ENCODE results near the gene DHX40. TPM values are rescaled to one million over a fixed set of nuclear protein-coding genes. Genes with fewer than 3 reads are reported as not detected.
A peak's percentile ranks its signal among the peaks of the same experiment; 100 is the strongest.

Gene DHX40
- total and polyA plus RNA-seq, 12 donors = 19.3 to 48.6 (median 36.2) TPM

DNA sequence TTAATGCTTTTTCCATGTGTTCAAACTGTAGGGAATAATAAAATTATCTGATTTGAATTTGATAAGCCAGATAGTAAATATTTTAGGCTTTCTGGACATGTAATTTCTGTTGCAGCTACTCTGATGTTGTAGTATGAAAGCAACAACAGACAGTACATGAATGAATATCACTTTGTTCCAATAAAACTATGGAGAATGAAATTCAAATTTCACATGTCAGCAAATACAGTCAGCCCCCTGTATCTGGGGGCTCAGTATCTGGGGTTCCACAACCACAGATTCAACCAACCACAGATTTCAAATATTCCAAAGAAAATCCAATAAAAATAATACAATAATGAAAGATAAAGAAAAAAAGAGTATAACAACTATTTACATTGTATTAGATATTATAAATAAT lies 46.1 kb downstream of the DHX40 start:
- intact Hi-C loops (cut with DNase I) = no loop called here
- Histone ChIP-seq H3K27me3 (no peaks in the 10 kb centered on the region), H3K36me3 (replicated peaks in 1 of 2) (no peaks in the 10 kb centered on the region), H3K9me3 (replicated peaks in 1 of 3) (no peaks in the 10 kb centered on the region), H3K4me3 (no peak overlapping the region), H3K27ac (no peak overlapping the region), H3K4me1 (replicated peaks in 1 of 2) (no peaks in the 10 kb centered on the region)
- TF ChIP-seq POLR2A (IDR thresholded peaks at IDR 0.05) = no peak
- TF ChIP-seq CTCF (IDR thresholded peaks at IDR 0.05) = no peak
- no peak for DNase-seq

DNA sequence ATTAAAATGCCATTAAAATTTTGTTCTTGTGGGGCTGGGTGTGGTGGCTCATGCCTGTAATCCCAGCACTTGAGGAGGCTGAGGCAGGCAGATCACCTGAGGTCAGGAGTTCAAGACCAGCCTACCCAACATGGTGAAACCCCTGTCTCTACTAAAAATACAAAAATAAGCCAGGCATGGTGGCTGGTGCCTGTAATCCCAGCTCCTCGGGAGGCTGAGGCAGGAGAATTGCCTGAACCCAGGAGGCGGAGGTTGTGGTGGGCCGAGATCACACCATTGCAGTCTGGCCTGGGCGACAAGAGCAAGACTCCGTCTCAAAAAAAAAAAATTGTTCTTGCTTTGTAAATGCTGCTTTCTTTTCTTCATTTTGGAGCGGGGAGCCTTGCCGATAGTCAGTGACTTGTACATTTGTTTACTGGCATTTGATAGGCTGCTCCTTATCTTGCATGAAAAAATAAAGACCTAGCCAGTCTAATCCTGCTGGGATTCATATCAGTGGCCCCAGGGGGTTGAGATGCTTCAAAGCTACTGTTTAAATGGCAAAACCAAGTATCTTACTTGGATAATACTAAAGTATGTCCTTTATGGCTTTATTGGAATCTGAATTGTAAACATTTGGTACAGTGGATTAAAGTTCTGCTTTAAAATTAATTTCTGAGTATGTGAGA lies 51.0 kb downstream of the DHX40 start:
- no peaks in the 10 kb centered on the region for H3K9me3 ChIP-seq (replicated peaks in 1 of 3)
- TF ChIP-seq CTCF (IDR thresholded peaks at IDR 0.05) (no peak), POLR2A (IDR thresholded peaks at IDR 0.05) (no peak)
- H3K27me3 ChIP-seq = no peaks in the 10 kb centered on the region
- WGBS, 4 donors = 94 to 97% (median 95%) methylated on average over 7 of the region's 7 CpGs
- H3K4me1 ChIP-seq (replicated peaks in 1 of 2) = peaks cover 2 to 14% of the 10 kb centered on the region in 2 donors
- no peak overlapping the region for H3K27ac ChIP-seq
- no peaks in the 10 kb centered on the region for H3K36me3 ChIP-seq (replicated peaks in 1 of 2)
- DNase-seq = no peak
- intact Hi-C loops (cut with DNase I) = no loop called here
- no peak overlapping the region for H3K4me3 ChIP-seq

DNA sequence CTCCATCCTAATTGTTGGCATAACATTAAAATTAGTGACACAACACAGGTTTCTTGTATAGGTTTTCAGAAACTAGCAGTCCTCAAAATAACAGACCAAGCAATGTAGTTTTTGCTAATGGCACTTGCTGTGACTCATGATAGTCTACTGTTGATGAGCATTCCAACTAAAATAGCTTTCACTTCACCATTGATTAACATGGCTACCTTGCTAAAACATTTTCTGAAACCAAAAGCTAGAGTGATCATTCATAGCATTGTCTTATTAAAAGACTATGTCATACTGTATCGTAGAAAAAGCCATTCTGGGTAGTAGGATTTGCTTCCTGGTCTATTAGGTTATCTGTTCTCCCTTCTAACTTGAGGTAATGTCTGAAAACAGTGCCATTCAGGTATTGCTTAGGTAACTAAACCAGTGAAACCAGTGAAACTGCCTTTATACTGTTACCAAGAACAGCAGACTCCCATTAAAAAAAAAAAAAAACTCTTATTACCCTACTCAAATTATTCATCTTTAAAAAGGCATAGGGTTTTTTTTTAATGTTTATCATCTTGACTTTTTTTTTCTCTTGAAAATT lies 51.8 kb downstream of the DHX40 start:
- H3K9me3 ChIP-seq (replicated peaks in 1 of 3) = no peaks in the 10 kb centered on the region
- intact Hi-C loops (cut with DNase I) = no loop called here
- TF ChIP-seq CTCF (IDR thresholded peaks at IDR 0.05) (no peak), POLR2A (IDR thresholded peaks at IDR 0.05) (no peak)
- no peaks in the 10 kb centered on the region for H3K36me3 ChIP-seq (replicated peaks in 1 of 2)
- no peak overlapping the region for H3K27ac ChIP-seq
- peaks cover 9 to 22% of the 10 kb centered on the region in 2 donors for H3K4me1 ChIP-seq (replicated peaks in 1 of 2)
- 90 to 100% (median 95%) methylated on average over 1 of the region's 1 CpG for WGBS, 4 donors
- no peak for DNase-seq
- no peaks in the 10 kb centered on the region for H3K27me3 ChIP-seq
- H3K4me3 ChIP-seq = no peak overlapping the region

GRCh38 chr17:59619035-59619297 lies 53.6 kb downstream of the DHX40 start:
- WGBS, 4 donors = 0 to 1% (median 0%) methylated on average over 9 to 11 of the region's 11 CpGs
- H3K4me1 ChIP-seq (replicated peaks in 1 of 2) = peaks cover 26 to 39% of the 10 kb centered on the region in 2 donors
- no peaks in the 10 kb centered on the region for H3K36me3 ChIP-seq (replicated peaks in 1 of 2)
- intact Hi-C loops (cut with DNase I) = no loop called here
- peak overlapping the region; percentile 95 to 99 (median 99) for H3K27ac ChIP-seq
- H3K27me3 ChIP-seq = no peaks in the 10 kb centered on the region
- H3K4me3 ChIP-seq = peak overlapping the region in 3 of 4 donors; percentile 73 to 99 (median 97)
- DNase-seq = no peak
- no peaks in the 10 kb centered on the region for H3K9me3 ChIP-seq (replicated peaks in 1 of 3)
- TF ChIP-seq POLR2A (IDR thresholded peaks at IDR 0.05) (peak in 1 of 2 donors; percentile 97), CTCF (IDR thresholded peaks at IDR 0.05) (no peak)

All from adrenal gland (tissue), 12 donors.